Activated T-helper 17 cell treated with anti-CD3 and anti-CD28 coated beads, Interleukin-2, amount 50 U/mL, for 72 hours (primary cell): Measurements from ENCODE around the gene BEX3. TPM values are rescaled to one million over a fixed set of nuclear protein-coding genes. Genes with fewer than 3 reads are reported as not detected.
A peak's percentile ranks its signal among the peaks of the same experiment; 100 is the strongest.
"Not testable (repeated sequence)": the region's sequence is repeated elsewhere in the genome, so short reads cannot be mapped to it uniquely, and the experiment has no call there.

Experiments
- ATAC-seq: fragments of 150-1000 bp; cut with Tn5 transposase; replicated peaks from 2 replicates; pipeline ENCODE4 v1.10.0; 2021; ENCODE audit warnings: mild to moderate bottlenecking, moderate library complexity
- H3K27ac Mint-ChIP-seq: one replicate; pipeline ENCODE4 v1.8.0; 2022; ENCODE audit warnings: mixed read lengths
- H3K27me3 Mint-ChIP-seq: one replicate; pipeline ENCODE4 v1.8.0; 2022; ENCODE audit warnings: mixed read lengths
- H3K36me3 Mint-ChIP-seq: one replicate; pipeline ENCODE4 v1.8.0; 2022; ENCODE audit warnings: low read depth, mild to moderate bottlenecking, mixed read lengths
- H3K4me1 Mint-ChIP-seq: one replicate; pipeline ENCODE4 v1.8.0; 2022; ENCODE audit warnings: mixed read lengths
- H3K4me3 Mint-ChIP-seq: one replicate; pipeline ENCODE4 v1.8.0; 2022; ENCODE audit warnings: mild to moderate bottlenecking, mixed read lengths
- H3K9me3 Mint-ChIP-seq: one replicate; pipeline ENCODE4 v1.8.0; 2022; ENCODE audit warnings: mixed read lengths
- total RNA-seq, 2 donors: library from RNA; stranded (reverse); gene quantifications; one replicate each; pipeline ENCODE4 v1.2.3, GENCODE V29; 2022

Gene BEX3
- total RNA-seq, 2 donors from 2014 or later: 3.5 to 9.4 TPM

DNA sequence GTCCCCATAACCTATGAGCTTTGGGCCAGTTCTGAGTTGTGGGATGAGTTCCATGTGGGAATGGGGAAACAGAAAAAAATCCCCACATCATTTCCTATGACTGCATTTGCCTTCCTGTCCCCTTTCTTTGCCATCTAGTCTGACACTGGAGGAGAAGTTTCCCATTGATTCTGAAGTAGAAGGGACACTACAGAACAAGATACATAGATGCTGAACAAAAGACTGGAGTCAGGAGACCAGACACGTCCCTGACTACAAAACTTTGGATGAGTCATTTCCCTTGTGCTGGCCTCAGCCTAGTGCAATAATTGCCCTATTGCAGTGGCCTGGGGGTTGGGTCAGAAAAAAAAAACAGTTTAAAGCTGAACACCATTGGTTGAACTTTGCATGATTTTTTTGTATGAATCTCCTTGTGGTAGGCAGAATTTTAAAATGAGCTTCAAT lies 22.1 kb downstream of the BEX3 start:
- peak; percentile 76 for ATAC-seq
- H3K9me3 Mint-ChIP-seq: no peaks in the 10 kb centered on the region
- no peaks in the 10 kb centered on the region for H3K27me3 Mint-ChIP-seq
- no peak overlapping the region for H3K4me3 Mint-ChIP-seq
- no peak overlapping the region for H3K27ac Mint-ChIP-seq
- H3K36me3 Mint-ChIP-seq: no peaks in the 10 kb centered on the region
- no peaks in the 10 kb centered on the region for H3K4me1 Mint-ChIP-seq

DNA sequence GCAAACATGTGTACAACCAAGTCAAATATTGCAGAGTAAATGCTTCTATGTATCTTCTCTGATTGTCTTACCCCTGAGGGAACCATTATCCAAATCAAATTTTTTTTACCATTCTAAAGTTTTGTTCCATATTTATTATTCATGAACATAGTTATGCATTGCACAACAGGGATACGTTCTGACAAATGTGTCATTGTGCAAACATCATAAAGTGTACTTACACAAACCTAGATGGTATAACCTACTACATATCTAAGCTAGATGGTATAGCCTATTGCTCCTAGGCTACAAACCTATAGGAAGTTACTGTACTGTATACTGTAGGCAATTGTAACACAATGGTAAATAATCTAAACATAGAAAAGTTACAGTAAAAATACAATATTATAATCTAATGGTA lies 23.4 kb downstream of the BEX3 start:
- Mint-ChIP-seq H3K9me3 (no peaks in the 10 kb centered on the region), H3K27me3 (no peaks in the 10 kb centered on the region), H3K4me1 (no peaks in the 10 kb centered on the region), H3K4me3 (no peak overlapping the region), H3K27ac (no peak overlapping the region), H3K36me3 (no peaks in the 10 kb centered on the region)
- ATAC-seq: no peak

DNA sequence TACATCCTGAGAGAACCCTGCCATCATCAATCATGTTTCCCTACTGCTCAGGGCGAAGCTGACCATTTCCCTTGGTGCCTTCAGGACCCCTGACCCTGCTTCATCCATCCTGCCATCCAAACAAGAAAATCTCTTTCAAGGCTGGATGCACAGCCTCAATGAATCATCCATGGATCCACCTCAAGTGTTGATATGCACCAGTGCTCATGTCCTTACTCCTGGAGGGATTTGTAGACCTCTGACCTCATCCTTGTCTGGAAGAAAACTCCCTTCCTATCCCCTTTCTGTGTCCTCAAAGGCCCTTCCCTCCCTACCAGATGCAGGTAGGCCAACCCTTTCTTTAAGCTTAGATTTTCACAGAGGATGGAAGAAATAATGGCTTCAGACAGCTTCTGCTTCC lies 24.6 kb downstream of the BEX3 start:
- H3K27me3 Mint-ChIP-seq: no peaks in the 10 kb centered on the region
- no peaks in the 10 kb centered on the region for H3K9me3 Mint-ChIP-seq
- H3K27ac Mint-ChIP-seq: no peak overlapping the region
- H3K36me3 Mint-ChIP-seq: no peaks in the 10 kb centered on the region
- no peak overlapping the region for H3K4me3 Mint-ChIP-seq
- H3K4me1 Mint-ChIP-seq: no peaks in the 10 kb centered on the region
- no peak for ATAC-seq

DNA sequence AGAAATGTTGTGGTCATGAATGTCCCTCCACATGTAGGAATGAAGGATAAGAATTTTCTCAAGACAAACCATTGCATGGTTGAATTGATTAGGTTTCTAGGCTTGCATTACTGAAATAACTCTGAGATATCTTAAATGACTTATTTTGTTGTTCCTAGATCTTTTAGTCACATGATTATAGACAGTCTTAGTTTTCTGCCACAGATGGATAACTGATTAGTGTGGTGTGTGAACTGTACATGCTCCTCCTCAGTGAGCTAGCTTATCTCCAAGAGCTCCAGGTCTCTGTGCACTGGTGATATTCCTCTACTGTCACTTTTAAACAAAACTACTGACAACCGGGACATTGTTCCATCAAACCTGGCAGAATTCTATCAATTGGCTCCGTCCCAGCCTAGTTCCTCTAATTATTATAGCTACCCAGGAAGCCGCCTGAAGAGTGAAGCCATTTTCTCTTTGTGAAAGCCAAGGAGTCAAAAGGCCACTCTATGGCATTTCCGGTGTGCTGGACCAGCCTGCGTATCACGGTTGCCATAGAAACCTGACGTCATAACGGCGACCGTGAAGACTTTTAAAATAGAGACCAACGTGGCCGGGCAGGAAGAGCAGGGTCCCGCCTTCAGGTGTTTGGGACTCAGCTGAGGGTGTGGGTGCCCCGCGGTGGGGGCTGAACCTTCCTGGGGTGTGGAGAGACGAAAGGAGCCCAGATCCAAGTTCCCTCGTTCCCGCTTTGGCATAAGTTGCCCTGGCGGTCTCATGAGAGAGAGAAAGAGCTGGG lies 28.1 kb downstream of the BEX3 start:
- Mint-ChIP-seq H3K36me3 (no peaks in the 10 kb centered on the region), H3K27me3 (no peaks in the 10 kb centered on the region), H3K27ac (peak overlapping the region; percentile 85), H3K4me3 (peak overlapping the region; percentile 81), H3K4me1 (no peaks in the 10 kb centered on the region), H3K9me3 (no peaks in the 10 kb centered on the region)
- peak; percentile 83 for ATAC-seq

DNA sequence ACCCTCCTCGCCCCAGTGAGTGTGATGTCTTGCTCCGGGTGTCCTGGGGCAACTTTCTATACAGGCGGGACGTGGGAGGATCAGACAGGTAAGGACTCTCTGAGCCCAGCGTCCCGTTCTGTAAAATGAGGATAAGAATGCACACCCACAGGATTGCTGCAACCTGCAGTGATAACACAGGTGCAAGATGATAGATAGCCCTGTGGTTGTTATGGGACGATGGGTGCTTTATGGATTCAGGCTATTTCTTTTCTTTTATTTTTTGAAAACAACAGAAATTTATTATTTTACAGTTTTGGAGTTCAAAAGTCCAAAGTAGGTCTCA lies 28.6 kb downstream of the BEX3 start:
- Mint-ChIP-seq H3K4me1 (no peaks in the 10 kb centered on the region), H3K4me3 (peak overlapping the region; percentile 81), H3K9me3 (no peaks in the 10 kb centered on the region), H3K27ac (peak overlapping the region; percentile 85), H3K36me3 (no peaks in the 10 kb centered on the region), H3K27me3 (peaks cover 3% of the 10 kb centered on the region)
- ATAC-seq: no peak

DNA sequence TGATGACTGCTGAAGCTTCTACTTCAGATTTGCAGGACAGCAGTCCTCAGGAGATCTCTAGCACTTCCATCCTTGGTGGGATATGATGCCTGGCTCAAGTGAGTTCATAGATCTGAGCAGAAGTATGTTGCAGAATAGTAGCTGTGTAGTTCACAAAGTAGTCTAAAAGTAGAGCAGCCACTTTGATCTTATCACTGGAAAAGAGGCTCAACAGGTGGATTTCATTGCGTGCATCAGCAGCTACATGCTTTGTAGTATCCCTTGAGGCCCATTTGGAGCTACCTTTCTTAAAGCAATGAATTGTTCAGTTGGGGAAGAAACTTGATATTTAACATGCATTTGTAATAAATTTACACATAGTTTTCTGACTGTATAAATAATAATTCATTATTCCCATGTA lies 29.9 kb downstream of the BEX3 start:
- Mint-ChIP-seq H3K27me3 (peaks cover 3% of the 10 kb centered on the region), H3K36me3 (no peaks in the 10 kb centered on the region), H3K9me3 (no peaks in the 10 kb centered on the region), H3K4me3 (no peak overlapping the region), H3K4me1 (no peaks in the 10 kb centered on the region), H3K27ac (no peak overlapping the region)
- no peak for ATAC-seq

DNA sequence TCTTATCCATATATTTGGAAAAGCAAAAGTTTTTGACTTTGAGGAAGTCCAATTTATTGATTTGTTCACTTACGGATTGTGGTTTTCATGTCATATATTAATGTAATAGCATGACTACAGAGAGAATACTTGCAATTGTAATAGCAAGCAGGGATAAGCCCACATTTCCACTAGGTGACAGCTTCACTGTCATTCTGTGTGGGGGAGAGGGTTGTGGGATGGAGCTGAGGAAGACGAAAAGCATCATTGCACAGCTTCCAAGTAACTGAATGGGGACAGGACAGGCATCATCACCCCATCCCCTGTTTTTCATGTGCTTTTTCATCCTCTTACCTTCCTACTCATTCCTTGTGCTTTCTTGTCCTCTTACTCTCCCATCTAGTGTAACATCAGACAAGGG lies 31.4 kb downstream of the BEX3 start:
- no peak overlapping the region for H3K27ac Mint-ChIP-seq
- H3K36me3 Mint-ChIP-seq: no peaks in the 10 kb centered on the region
- H3K4me3 Mint-ChIP-seq: no peak overlapping the region
- H3K27me3 Mint-ChIP-seq: peaks cover 3% of the 10 kb centered on the region
- H3K4me1 Mint-ChIP-seq: no peaks in the 10 kb centered on the region
- ATAC-seq: no peak
- no peaks in the 10 kb centered on the region for H3K9me3 Mint-ChIP-seq

DNA sequence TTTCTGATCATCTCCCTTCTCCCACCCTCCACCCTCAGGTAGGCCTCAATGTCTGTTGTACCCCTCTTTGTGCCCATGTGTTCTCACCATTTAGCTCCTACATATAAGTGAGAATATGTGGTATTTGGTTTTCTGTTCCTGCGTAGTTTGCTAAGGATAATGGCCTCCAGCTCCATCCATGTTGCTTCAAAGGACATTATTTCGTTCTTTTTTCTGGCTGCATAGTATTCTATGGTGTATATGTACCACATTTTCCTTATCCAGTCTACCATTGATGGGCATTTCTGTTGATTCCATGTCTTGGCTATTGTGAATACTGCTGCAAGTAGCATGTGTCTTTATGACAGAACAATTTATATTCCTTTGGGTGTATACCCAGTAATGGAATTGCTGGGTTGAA lies 35.4 kb downstream of the BEX3 start:
- not testable (repeated sequence) for H3K4me3 Mint-ChIP-seq, H3K4me1 Mint-ChIP-seq, H3K27me3 Mint-ChIP-seq, H3K27ac Mint-ChIP-seq, H3K9me3 Mint-ChIP-seq, ATAC-seq, H3K36me3 Mint-ChIP-seq

DNA sequence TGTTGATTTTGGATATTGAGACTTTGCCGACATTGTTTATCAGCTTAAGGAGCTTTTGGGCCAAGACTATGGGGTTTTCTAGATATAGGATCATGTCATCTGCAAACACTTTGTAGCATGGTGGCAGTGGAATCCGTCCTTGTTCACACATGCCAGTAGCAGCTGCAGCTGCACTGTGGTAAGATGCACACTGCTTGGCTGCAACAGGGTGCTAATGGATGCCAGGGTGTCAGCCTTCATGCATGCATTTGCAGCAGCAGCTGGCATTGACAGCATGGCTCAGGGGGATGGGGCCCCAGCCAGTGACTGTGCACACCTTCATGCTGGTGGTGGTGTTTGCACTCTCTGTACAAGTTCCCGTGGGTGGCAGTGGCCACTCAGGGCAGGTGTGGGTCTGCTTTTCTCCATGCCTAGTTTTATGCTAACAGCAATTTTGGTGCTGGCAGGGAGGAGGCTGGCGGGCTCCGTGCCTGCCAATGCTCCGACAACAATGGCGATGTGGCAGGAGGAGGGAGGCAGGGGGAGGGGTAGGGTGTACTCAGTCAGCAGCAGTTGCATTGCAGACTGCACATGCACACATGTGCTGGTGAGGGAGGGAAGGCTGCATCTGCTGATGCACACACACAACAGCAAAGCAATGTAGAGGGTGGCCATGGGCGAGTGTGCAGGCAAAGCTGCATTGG lies 37.5 kb downstream of the BEX3 start:
- Mint-ChIP-seq H3K36me3 (no peaks in the 10 kb centered on the region), H3K27me3 (peaks cover 3% of the 10 kb centered on the region), H3K4me1 (no peaks in the 10 kb centered on the region), H3K4me3 (no peak overlapping the region), H3K9me3 (no peaks in the 10 kb centered on the region), H3K27ac (no peak overlapping the region)
- ATAC-seq: no peak

DNA sequence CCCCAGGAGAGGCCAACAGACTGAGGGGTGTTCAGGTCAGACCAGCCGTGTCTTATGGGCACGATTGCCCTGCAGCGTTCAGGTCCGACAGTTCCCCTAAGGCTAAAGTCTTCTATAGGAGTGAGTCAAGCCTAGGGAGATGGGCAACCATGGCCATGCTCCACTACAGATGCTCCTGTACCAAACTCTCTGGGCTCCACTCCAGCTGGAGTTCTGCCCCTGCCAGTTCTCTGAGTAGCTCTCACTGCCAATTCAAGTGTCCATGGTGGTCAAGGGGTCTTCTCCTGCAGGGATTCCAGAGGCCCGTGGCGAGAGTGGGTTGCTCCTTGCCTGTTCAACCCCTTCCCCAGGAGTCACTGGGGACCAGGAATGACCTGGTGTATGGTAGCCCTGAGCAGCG lies 38.2 kb downstream of the BEX3 start:
- no peak for ATAC-seq
- Mint-ChIP-seq H3K9me3 (no peaks in the 10 kb centered on the region), H3K36me3 (no peaks in the 10 kb centered on the region), H3K27ac (peak overlapping the region; percentile 18), H3K4me3 (peak overlapping the region; percentile 15), H3K4me1 (no peaks in the 10 kb centered on the region), H3K27me3 (peaks cover 2% of the 10 kb centered on the region)

DNA sequence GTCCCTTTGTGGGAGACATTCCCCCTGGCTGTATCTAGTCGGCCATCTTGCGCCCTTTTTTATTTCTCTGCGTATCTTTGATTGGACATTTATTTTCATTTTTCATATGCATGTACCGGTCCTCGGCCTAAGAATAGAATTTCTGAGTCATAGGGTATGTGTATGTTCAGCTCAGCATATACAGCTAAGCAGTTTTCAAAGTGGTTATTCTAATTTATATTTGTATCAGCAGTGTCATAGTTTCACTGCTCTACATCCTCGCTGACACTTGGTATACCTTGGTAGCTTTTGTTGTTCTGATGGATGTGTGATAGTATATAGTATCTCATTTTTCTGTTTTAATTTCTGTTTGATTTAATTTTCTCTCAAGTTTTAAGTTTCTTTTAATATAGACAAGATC lies 38.7 kb downstream of the BEX3 start:
- Mint-ChIP-seq H3K36me3 (no peaks in the 10 kb centered on the region), H3K4me1 (no peaks in the 10 kb centered on the region), H3K4me3 (peak overlapping the region; percentile 15), H3K27me3 (no peaks in the 10 kb centered on the region), H3K27ac (peak overlapping the region; percentile 18), H3K9me3 (no peaks in the 10 kb centered on the region)
- peak; percentile 86 for ATAC-seq

DNA sequence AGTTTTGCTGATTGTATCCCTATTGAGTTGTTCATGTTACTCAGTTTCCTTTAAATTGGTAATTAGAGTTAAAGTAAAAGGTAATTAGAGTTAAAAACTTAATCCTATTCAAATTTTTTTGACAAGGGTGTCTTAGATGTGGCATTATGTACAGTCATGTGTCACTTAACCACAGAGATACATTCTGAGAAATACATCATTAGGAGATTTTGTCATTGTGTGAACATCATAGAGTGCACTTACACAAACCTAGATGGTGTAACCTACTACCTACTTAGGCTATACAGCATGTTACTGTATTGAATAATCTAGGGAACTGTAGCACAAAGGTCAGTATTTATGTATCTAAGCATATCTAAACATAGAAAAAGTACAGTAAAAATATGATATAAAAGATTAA lies 39.2 kb downstream of the BEX3 start:
- H3K27ac Mint-ChIP-seq: peak overlapping the region; percentile 18
- no peaks in the 10 kb centered on the region for H3K27me3 Mint-ChIP-seq
- no peaks in the 10 kb centered on the region for H3K4me1 Mint-ChIP-seq
- H3K36me3 Mint-ChIP-seq: no peaks in the 10 kb centered on the region
- no peaks in the 10 kb centered on the region for H3K9me3 Mint-ChIP-seq
- ATAC-seq: peak; percentile 89
- H3K4me3 Mint-ChIP-seq: peak overlapping the region; percentile 15

DNA sequence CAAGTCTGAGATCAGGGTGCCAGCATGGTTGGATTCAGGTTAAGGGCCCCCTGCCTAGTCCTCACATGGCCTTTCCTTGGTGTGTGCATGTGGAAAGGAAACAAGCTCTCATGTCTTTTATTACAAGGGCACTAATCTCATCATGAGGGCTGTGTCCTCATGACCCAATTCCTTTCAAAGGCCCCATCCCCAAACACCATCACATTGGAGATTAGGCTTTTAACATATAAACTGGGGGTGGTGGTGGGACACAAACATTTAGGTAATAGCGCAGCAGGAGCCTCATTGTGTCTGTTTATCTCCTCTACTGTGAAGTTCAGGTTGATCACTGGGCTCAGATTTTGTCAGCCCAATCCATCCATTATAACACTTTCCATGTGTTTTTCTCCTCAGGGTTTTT lies 41.0 kb downstream of the BEX3 start:
- H3K27ac Mint-ChIP-seq: no peak overlapping the region
- H3K27me3 Mint-ChIP-seq: no peaks in the 10 kb centered on the region
- H3K4me1 Mint-ChIP-seq: no peaks in the 10 kb centered on the region
- no peaks in the 10 kb centered on the region for H3K9me3 Mint-ChIP-seq
- H3K4me3 Mint-ChIP-seq: no peak overlapping the region
- no peak for ATAC-seq
- no peaks in the 10 kb centered on the region for H3K36me3 Mint-ChIP-seq

DNA sequence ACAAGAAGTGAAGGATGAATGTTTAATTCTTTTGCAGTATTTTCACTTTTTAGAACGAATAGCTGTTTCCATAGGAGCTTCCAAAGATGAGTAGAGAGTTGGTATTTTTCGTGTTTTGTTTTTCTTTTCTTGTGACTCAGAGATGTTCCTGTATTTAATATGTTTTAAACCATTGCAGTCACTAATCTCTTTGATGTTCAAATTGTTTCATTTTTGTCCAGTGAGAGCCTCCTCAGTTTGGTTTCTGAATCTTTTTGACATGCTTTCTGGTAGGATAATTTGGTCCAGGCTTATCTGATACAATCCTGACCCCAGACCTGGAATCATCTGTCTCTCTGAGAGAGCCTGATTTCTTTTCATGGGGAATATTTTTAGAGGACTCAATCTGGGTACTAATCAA lies 41.6 kb downstream of the BEX3 start:
- Mint-ChIP-seq H3K9me3 (no peaks in the 10 kb centered on the region), H3K4me3 (no peak overlapping the region), H3K36me3 (no peaks in the 10 kb centered on the region), H3K4me1 (no peaks in the 10 kb centered on the region), H3K27me3 (no peaks in the 10 kb centered on the region), H3K27ac (no peak overlapping the region)
- no peak for ATAC-seq

DNA sequence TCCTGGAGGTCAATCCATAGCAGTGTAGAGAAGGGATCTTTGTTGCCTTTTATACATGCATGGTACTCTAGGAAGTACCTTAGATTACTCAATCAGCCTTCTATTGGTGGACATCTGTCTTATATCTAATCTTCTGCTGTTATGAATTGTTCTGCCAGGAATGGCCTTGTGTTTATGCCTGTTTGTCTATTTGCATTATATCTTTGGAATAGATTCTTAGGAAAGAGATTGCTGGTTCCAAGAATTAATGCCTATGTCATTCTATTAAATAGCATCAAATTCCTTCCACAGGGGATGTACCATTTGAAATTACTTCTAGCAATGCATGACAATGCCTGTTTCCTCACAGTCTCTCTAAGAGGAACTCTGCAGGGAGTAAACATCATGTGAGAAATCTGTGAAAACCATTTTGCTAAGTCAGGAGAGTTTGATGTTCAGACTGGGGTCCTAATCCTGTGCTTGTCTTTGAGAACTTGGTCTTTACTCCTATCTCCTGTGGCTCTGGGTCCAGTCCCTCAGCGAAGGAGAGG lies 42.5 kb downstream of the BEX3 start:
- no peak overlapping the region for H3K27ac Mint-ChIP-seq
- no peaks in the 10 kb centered on the region for H3K4me1 Mint-ChIP-seq
- no peak overlapping the region for H3K4me3 Mint-ChIP-seq
- no peaks in the 10 kb centered on the region for H3K27me3 Mint-ChIP-seq
- no peaks in the 10 kb centered on the region for H3K9me3 Mint-ChIP-seq
- no peaks in the 10 kb centered on the region for H3K36me3 Mint-ChIP-seq
- no peak for ATAC-seq
